M059J (cell line): ENCODE results near the gene ZNF214. TPM values are rescaled to one million over a fixed set of nuclear protein-coding genes. Genes with fewer than 3 reads are reported as not detected.
"Not testable (repeated sequence)": the region's sequence is repeated elsewhere in the genome, so short reads cannot be mapped to it uniquely, and the experiment has no call there.

Experiments used
- DNase-seq: peaks from one replicate; pipeline ENCODE4 v3.0.0-alpha.2; 2012; ENCODE audit warnings: low read depth
- total RNA-seq: library from RNA; depleted of rRNA; stranded (reverse); fragments of >200 nt; shearing (Covaris generic); gene quantifications from 2 replicates; pipeline ENCODE4 v1.2.3, GENCODE V29; 2014; rRNA removed

The ZNF214 gene
- total RNA-seq, 1 experiment from 2014 or later, result 6.2 TPM

- peak; percentile 3 for DNase-seq
These were observed 31.6 kb downstream of the ZNF214 start for GRCh38 chr11:6988506-6988905.

GRCh38 chr11:6986487-6986886, 33.7 kb downstream of the ZNF214 start:
- DNase-seq, result no peak

- no peak for DNase-seq
These were observed 40.8 kb downstream of the ZNF214 start for GRCh38 chr11:6979365-6979764.

GRCh38 chr11:6969854-6970253, 50.3 kb downstream of the ZNF214 start:
- peak; percentile 4 for DNase-seq

GRCh38 chr11:6968816-6969215, 51.3 kb downstream of the ZNF214 start:
- DNase-seq, result peak; percentile 10

GRCh38 chr11:6962673-6963072, 57.5 kb downstream of the ZNF214 start:
- no peak for DNase-seq

- DNase-seq, result no peak
These were observed 58.0 kb downstream of the ZNF214 start for GRCh38 chr11:6962141-6962540.

- DNase-seq, result not testable (repeated sequence)
These were observed 65.9 kb downstream of the ZNF214 start for GRCh38 chr11:6954248-6954647.

Other genes starting within 250 kb of the ZNF214 start
- gene OR2AG2, start 248.4 kb downstream of the ZNF214 start, total RNA-seq, result not detected in 2 replicates
- gene OR2AG1, start 237.3 kb downstream of the ZNF214 start, total RNA-seq, result not detected in 2 replicates
- not detected in 2 replicates for gene OR6A2, start 220.7 kb downstream of the ZNF214 start, total RNA-seq
- not detected in 2 replicates for gene OR10A5, start 174.7 kb downstream of the ZNF214 start, total RNA-seq
- not detected in 2 replicates for gene OR10A2, start 157.3 kb downstream of the ZNF214 start, total RNA-seq
- not detected in 2 replicates for gene OR10A4, start 143.7 kb downstream of the ZNF214 start, total RNA-seq
- not detected in 2 replicates for gene OR2D2, start 127.8 kb downstream of the ZNF214 start, total RNA-seq
- not detected in 2 replicates for gene OR2D3, start 99.3 kb downstream of the ZNF214 start, total RNA-seq
- 0.44 and 1.0 TPM in 2 replicates for gene ZNF215, start 93.9 kb downstream of the ZNF214 start, total RNA-seq
- gene NLRP14, start 133 bp upstream of the ZNF214 start, total RNA-seq, result not detected in 2 replicates
- not detected in 2 replicates for gene RBMXL2, start 68.7 kb upstream of the ZNF214 start, total RNA-seq
- gene SYT9, start 231.6 kb upstream of the ZNF214 start, total RNA-seq, result 0.59 and 0.81 TPM in 2 replicates